ENCODE data around the gene PCSK5.

GRCh38 chr9:76044266-76044819, 153.9 kb downstream of the PCSK5 start:
- TF ChIP-seq EZH2 (IDR thresholded peaks at IDR 0.05; ENCODE audit: borderline replicate concordance, insufficient read depth, low read depth, low read length, poor library complexity, severe bottlenecking) (no peak), CTCF (IDR thresholded peaks at IDR 0.05) (no peak)
